Fibroblast of the conjunctiva (primary cell): ENCODE measurements around the gene DLGAP1.

Experiments
- DNase-seq: peaks from one replicate; pipeline ENCODE4 v3.0.0-alpha.2; 2010; ENCODE audit warnings: low read depth

The DLGAP1 gene

DNA sequence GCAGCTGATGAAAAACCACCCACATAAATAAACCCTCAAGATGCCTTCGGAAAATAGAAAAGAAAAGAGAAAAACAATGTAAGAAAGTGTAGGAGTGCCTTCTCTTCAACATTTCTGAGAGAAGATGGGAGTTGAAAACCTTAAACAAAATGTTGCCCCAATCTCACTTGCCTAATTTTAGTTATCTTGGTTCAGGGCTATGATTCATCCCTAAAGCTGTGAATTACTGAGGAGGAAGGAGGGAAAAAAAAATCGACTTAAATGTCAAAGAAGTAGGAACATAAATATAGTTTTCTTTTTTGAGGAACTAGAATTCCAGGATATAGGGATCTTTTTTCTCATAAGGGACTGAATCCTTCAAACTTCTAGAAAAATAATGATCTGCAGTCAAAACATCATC lies 644.8 kb downstream of the DLGAP1 start:
- DNase-seq: no peak

DNA sequence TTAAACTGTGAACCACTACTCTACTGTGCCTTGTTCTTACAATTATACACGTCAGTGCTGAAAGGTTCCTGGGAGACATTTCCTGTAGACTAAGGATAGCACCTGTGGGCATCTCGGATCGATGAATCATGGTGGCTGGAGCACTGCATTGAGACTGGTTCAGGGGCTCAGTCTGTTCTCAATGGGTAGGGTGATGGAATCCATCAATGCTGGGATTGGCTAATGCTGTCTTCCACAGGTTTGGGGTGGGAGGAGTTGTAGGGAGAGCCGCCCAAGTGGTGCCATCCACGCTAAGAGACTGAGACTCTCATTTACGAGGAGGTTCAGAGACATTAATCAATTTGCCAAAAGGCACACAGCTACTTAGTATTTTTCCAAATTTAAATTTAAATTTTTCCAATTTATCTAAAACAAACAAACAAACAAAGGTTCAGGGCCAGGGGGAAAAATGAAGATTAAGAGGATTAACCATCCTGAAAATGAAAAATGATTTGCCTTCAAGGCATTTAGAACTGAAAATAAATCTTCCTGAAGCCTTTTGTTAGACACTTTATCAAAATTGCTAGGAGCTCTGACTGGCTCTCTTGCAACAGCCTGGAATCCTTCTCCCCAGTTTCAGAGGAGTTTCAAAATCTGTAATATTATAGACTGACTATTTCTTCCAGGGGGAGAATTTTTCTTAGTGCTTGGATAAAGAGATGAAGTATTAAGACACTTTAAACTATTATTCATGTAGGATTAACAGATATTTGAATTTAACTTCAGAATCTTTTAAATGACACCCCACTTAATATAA lies 645.9 kb downstream of the DLGAP1 start:
- DNase-seq: no peak

DNA sequence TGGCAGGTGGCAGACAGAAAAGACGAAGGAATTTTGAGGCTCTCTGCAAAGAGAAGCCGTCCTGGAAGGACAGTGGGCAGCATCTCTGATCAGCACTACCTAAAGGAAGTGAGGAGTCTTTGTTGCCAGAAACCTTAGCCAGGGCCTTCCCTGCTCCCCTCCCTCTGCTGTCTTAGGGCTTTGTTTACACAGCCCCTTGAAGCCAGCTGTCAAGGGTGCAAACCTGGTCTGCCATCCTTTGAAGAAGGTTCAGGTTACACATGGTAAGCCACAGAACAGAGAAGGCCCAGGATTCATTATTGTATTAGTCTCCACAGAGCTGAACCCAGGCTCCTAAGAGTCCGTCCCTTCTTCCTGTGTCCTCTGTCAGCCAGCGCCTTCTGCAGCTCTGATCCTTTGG lies 648.5 kb downstream of the DLGAP1 start:
- no peak for DNase-seq

DNA sequence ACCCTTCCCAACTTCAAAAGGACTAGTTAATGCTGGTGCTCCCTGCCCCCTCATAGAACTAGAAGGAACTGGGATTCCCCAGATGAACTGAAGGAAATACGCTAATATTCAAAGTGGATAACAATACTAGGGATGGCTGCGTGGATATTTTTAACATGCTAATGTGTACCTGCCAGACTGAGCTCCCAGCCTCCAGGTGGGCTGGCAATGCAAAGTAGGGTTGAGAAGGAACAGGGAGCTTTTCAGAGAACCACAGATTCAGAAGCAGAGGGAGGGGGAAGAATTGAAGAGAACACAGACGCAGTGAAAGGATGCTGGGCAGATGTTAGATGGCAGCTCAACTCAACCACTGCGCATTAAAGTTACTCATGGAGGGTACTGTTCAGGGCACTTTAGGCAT lies 650.8 kb downstream of the DLGAP1 start:
- no peak for DNase-seq

DNA sequence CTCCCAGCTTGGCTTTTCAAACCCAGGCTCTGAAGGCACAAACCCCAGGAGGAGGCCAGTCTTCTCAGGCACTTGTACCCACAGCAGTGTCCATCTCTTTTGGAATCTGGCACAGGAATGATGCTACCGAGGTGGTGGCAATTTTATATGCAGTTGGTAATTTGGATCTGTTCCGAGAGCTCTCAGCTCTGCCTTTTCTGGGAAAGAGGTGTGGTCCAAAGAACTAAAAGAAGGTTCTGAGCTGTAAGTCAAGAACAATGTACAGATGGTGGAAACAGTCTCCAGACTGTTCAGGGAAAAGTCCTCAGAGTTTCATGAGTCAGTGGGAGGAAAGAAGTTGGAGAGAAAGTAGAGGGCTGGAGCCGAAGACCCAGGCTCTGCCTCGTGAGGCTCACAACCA lies 651.8 kb downstream of the DLGAP1 start:
- no peak for DNase-seq

DNA sequence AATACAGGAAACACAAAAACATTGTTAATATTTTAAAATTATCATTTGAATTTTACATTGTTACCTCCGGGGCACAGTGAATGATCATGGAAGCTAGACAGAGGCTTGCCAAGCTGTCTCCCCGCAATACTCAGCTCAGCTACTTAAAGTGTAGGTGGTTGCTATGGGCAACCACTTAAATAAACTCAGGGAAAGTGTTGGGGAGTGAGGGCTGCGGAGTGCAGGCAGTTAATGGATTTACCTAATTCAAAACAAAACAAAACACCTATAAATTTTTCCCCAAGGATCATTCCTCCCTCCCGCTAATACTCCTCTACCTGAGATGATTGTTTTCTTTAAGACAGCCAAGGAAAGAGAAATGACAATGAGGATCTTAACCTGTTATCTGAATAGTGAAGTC lies 655.6 kb downstream of the DLGAP1 start:
- DNase-seq: no peak

DNA sequence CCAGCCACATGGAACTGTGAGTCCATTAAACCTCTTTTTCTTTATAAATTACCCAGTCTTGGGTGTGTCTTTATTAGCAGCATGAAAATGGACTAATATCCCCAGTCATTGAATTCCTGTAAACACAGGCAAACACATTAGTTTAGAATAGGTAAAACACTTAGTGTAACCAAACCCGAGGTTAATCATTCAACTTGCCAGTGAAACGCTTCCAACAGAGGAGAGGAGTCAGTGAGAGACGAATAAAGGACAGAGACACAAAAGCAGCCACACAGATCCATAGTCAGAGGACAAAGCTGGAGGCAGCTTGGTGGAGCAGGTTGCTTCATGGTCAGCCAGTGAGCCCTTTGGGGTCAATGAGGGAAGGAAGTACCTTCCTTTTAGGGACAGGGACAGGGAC lies 657.1 kb downstream of the DLGAP1 start:
- DNase-seq: no peak

DNA sequence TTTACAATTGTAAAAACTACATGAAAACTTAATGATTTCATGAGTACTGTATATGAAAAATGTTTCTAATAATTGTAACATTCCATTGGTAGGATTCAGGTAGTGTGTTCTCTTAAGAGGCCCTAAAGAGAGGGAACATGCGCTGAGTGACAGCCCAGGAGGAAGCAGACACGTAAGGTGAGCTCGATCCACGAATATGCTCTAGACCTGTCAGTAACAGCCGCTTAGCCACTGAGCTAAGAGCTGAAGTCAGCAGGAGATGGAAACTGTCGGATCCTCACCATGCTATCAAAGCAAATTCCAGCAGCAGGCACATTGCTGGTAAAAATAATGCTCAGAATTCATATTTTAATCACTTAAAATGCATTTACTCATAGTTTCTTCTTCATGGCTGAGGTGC lies 658.7 kb downstream of the DLGAP1 start:
- no peak for DNase-seq

DNA sequence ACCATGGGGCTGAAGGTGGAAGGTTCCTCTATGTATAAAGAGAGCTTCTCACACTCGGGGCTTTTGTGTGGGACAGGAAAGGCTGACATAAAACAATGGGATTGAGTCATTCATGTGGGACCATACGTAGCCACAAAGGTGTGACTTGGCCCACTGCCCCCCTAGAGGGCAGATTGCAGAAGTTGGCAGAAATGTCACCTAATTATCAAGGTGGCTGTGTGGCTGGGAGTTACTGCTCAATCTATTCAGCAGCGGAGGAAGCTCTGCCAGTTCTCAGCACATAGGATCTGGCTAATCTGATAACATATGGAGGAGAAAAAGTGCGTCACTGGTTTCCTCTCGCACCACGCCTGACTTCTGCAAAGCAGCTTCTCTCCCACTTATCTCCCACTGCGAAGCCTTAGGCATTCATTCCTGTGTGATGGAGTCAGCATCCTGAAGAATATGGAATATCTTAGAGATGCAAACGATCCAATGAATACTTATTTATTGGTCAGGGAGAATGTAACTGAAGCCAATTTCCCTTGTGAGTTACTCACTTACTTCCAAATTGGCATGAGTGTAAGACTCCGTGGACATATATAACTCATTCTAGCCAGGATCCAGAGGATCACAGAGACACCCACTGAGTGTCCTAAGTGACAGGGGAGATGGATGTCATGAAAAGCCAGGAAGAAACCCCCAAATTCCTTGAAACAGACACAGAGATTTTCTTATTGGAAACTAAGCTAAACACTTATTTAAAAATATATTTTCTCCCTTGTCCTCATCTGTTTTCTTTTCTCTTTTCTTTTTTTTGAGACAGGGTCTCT lies 660.4 kb downstream of the DLGAP1 start:
- peak; percentile 78 for DNase-seq

DNA sequence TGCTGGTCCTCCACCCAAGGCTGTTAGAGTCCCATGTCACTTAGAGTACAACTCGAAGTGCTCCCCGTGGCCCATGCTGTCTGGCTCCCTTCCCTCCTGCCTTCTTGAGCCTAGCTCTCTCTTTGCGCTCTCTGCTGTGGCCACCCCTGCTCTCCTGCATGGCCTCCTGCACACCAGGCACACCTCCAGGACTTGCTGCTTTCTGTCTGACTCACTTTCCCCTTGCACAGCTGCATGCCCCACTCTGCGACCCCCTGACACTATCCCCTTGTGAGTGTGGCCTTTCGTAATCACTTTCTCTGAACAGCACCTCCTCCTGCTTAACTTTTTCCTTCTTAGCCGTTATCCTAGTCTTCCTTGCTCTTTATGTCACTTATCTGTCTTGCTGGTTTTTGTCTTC lies 661.6 kb downstream of the DLGAP1 start:
- peak; percentile 30 for DNase-seq

DNA sequence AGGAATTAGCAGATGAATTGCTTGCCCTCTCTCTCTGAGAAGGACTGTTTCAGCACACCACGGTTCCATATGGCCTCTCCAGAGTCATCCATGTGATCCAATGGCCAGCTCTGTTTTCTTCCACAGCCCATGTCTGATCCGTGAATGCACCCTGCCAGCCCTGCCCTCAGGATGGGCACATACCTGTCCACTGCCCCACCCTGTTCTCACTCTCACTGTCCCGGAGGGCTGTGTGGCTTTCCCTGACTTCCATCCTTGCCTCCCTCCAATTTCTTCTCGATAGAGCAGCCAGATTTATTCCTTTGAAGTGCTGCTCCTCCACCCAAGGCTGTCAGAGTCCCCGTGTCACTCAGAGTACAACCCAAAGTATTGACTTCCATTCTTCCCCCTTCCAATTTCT lies 662.0 kb downstream of the DLGAP1 start:
- no peak for DNase-seq

DNA sequence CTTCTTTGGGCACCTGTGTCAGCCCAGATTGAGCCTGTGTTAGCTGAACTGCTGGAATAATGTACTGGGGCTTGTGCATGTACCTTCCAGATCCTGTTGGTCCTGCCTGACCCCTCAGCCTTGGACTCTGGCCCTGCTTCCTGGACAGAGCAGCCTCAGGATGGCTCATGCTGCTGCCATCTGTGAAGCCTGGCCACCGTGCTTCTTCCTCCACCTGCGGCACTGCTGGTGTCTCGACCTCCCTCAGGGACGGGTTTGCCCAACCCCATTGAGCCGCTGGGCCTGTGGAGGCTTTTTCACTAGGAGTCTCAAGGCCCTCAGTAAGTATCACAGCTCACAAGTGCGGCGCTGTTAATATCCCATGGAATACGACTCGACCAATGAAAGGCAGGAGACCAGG lies 662.4 kb downstream of the DLGAP1 start:
- DNase-seq: no peak

DNA sequence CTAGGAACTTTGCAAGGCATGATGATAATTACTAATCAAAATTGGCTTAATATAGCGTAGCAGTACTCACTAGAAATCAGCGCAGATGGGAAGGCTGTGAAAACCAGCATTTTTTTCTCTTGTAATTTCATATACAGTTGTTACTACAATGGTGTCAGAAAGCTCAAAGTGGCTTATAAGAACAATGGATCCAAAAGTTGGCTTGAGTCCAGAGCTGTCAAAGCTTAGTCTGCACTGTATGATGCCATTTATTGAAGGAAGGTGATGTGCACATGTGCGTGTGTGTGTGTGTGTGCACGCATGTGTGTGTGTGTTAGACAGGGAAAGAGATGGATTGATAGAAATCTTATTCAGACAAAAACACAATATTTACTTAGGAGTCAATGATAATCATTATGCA lies 663.9 kb downstream of the DLGAP1 start:
- no peak for DNase-seq

DNA sequence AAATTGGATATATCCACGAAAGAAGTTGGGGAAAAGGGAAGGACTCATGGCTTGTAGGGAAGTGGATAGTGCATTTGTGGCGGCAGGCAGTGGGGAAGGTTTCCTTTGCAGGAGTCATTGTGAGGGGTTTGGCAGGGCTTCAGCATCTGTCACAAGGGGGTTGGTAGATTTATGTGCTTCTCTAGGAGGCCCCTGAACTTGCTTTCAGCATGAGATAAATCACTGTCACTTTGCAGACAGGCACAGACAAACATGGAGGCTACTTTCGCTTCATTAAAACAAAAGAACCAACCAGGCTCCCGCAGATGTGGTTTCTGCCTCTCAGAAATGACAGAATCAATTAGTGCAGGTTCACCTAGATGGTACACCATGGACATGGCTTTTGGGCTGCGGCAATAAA lies 664.4 kb downstream of the DLGAP1 start:
- DNase-seq: no peak

DNA sequence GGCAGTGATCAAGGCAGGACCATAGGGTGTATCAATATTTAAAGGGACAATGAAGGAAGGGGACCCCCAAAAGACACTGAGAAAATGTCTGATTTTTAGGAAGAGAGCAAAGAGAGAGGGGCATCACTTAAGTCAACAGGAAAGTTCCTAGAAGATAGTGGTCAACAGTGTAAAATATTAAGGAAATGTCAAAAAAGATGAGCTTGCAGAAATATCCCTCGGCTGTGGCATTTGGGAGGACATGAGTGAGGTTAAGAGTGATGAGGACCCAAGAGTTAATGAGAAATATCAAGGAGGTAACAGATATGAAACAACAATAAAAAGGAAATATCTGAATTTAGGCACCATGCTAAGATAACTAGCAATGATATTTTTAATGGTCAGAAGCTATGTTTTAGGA lies 665.6 kb downstream of the DLGAP1 start:
- no peak for DNase-seq

DNA sequence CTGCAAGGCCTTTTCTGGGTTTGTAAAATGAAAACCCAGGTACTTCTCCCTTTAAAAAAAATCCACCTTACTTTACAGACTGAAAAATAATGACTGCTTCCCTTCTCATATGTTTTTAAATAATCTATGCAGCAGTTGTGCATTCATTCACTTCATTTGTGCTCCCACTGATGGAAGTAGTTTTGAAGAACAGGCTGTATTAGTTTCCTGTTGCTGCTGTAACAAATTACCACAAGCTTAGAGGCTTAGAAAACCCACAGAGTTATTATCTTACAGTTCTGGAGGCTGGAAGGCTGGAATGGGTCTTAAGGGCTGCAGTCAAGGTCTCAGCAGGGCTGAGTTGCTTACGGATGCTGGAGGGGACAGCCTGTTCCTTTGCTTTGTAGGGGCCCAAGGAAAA lies 670.2 kb downstream of the DLGAP1 start:
- no peak for DNase-seq

DNA sequence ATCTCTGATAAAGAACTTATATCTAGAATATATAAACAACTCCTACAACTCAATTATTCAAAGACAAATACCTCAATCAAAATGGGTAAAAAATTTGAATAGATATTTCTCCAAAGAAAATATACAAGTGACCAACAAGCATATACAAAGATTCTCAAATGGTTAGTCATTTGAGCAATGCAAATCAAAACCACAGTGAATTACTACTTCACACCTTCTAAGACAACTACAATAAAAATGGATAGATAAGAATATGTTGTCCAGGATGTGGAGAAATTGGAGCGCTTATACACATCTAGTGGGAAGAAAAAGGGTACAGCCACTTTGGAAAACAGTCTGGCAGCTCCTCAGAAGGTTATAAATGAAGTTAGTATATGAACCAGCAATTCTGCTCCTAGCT lies 672.2 kb downstream of the DLGAP1 start:
- no peak for DNase-seq

DNA sequence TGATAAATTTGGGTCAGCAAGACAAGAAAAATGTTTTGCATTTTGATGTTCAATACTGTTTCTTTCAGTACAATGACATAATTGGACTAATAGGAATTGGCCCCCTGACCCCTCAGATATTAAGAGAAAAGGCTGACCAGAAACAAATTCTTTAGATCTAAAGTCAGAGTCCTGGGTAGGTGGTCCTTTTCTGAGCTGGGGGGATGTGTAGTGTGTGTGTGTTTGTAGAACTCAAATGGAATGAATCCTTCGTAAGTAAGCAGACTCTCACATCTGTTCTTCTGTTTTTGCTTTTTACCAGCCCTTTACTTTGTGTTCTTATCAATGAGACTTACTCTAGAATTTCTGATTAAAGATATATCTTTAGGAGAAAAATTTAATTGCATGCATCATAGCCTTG lies 677.4 kb downstream of the DLGAP1 start:
- DNase-seq: no peak

DNA sequence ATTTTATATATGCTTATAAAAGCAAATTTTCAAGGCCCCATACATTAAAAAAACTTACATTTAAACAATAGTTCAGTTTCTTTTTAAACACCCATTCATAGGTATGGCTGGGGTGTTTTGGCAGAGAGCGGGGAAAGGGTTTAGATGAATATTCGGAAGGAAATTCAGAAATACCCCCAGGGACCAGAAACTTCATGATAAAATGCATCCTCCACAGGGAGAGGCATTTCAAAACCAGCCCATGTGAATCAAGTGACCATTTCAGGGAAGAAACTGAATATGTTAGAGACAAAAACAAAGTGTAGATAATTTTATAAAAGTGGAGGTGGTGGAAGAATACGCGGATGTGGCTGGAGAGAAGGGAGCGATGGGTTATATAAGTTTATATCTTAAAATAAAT lies 678.0 kb downstream of the DLGAP1 start:
- no peak for DNase-seq

DNA sequence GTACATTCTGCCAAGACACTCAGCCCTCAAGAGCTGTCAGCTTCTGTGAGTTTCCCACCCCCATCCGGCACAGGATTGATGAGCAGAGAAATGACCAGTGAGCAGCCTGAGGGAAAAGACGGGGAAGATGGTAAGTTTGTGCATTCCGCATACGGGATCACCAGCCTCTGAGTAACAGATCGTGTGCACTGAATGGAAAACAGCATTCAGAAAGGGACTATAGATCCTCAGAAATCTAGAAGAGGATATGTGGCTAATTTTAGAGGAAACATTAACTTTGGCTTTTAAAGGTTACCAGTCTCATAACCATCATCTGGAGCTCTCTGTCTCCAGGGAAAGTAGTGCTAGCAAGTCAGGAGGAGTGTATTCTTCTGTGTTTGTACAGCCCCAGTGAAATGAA lies 679.1 kb downstream of the DLGAP1 start:
- DNase-seq: no peak

DNA sequence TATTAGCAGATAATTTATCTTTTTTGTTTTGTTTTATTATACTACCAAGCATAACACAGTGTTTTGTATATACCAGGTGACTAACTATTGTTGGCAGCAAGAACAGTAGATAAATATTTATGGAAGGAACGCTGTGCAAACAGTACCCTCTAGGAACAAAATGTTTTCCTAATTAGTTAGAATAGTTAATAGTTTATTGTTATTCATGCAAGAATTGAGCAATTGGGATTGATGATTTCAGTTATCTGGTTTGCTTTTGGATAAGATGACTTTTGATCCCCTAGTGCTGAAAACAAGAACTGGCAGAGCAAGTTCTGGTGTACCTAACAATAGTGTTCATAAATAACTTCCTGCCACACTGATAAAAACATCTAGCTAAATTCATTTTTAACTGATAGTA lies 681.8 kb downstream of the DLGAP1 start:
- DNase-seq: no peak

DNA sequence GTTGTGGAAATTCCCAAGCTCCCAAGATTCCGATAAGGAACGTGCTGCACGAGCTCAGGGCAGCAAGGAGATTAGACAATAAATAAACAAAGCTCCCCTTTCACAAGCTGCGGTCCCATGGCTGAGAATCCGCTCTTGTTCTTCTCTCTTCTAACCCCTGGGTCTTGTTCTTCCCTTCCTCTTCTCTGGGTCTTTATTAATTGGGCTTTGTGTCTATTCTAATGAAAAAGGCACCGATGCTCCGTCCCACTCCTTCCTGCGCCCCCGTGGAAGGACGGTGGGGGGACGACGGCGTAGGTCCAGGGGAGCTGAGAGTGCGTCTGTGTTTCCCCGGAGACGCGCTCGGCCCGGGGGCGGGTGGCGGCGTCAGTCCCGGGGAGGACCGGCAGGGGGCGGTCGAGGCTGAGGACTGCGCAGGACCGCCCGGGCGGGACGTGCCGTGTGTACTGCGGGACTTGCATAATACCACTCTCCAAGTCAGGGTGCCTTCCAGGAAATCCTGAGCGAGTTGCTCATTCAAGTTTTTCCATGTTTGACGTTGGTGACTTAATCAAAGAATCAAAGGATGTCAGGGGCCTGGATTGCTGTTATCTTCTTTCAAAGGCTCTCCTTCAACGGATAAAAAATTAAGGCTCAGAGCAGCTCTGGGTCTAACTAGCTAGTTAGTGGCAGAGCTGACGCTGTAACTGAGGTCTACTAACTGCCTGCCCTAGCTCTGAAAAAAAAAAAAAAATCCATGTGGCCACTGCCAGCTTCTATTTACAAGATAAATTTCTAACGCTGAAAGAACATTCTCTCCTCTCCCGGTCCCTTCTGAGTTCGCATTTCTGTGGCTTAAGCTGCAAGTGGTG lies 683.8 kb downstream of the DLGAP1 start:
- DNase-seq: peak; percentile 91

DNA sequence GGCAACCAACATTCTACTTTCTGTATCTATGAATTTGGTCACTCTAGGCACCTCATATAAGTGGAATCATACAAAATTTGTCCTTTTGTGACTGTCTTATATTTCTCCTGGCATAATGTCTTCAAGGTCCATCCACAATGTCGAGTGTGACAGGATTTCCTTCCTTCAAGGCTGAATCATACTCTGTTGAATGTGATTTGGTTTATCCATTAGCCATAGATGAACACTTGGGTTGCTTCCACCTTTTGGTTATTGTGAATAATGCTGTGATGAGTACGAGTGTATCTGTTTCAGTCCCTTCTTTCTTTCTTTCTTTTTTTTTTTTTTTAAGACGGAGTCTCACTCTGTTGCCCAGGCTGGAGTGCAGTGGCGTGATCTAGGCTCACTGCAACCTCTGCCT lies 693.8 kb downstream of the DLGAP1 start:
- no peak for DNase-seq
